ENCODE results near the gene C12orf57.

DNA sequence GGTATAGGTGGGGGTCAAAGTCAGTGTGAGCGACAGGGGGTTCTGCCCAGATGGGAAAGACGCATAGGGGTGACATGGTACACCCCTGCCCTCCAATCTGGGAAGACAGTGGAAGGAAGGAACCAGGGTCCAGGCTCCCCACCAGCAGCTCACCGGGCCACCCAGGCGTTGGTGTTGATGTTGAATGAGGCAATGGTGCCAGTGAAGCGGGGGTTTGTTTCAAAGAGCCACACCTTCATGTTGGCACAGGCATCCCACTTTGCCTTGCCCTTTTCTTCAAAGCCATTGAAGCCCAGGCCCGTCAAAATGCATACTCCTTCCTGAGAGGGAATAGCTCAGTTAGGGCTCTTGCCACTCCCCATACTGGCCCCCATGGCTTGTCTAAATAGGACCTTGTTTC, 34.4 kb downstream of the C12orf57 start:
- TF ChIP-seq, protein P1, sequence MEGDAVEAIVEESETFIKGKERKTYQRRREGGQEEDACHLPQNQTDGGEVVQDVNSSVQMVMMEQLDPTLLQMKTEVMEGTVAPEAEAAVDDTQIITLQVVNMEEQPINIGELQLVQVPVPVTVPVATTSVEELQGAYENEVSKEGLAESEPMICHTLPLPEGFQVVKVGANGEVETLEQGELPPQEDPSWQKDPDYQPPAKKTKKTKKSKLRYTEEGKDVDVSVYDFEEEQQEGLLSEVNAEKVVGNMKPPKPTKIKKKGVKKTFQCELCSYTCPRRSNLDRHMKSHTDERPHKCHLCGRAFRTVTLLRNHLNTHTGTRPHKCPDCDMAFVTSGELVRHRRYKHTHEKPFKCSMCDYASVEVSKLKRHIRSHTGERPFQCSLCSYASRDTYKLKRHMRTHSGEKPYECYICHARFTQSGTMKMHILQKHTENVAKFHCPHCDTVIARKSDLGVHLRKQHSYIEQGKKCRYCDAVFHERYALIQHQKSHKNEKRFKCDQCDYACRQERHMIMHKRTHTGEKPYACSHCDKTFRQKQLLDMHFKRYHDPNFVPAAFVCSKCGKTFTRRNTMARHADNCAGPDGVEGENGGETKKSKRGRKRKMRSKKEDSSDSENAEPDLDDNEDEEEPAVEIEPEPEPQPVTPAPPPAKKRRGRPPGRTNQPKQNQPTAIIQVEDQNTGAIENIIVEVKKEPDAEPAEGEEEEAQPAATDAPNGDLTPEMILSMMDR (IDR thresholded peaks at IDR 0.05): no peak
- no peak for TF ChIP-seq POLR2A (IDR thresholded peaks at IDR 0.05)
- TF ChIP-seq EP300 (IDR thresholded peaks at IDR 0.05): no peak
- TF ChIP-seq POLR2AphosphoS5 (IDR thresholded peaks at IDR 0.05): no peak
